Measurements from ENCODE around the gene HMGN4. TPM values are rescaled to one million over a fixed set of nuclear protein-coding genes. Genes with fewer than 3 reads are reported as not detected.

Gene HMGN4
- total RNA-seq, 1 experiment from 2014 or later = 73.8 TPM

GRCh38 chr6:26520237-26520849 is 17.8 kb upstream of the HMGN4 start:
- no peaks in the 10 kb centered on the region for H3K36me3 ChIP-seq (ENCODE audit: control insufficient read depth in 1 of 2, insufficient read depth in 2 of 2, low read length in 2 of 2)
- H3K9me2 ChIP-seq (ENCODE audit: insufficient read depth) = no peaks in the 10 kb centered on the region
- ATAC-seq = peak; percentile 59
- peaks cover 8 to 23% of the 10 kb centered on the region in 2 experiments; a peak in 3 of 4 replicates for H3K4me1 ChIP-seq (ENCODE audit: control insufficient read depth in 1 of 2, insufficient read depth in 2 of 2, low read length in 2 of 2)
- peak overlapping the region; percentile 22 to 37 for H3K4me3 ChIP-seq (replicated peaks in 1 of 2; ENCODE audit: low read depth in 1 of 2, low read length in 2 of 2)
- ChIA-PET CTCF (interaction anchor here (1.4 kb wide), 1 partner anchor 13 kb away, joined by 3 read pairs; no protein-coding TSS in a partner anchor), POLR2A (no interaction called here), RAD21 (ENCODE audit: low non-redundant PET in 1 of 2, low total read pairs in 2 of 2, uncharacterized antibody in 2 of 2, unreplicated experiment in 2 of 2) (no interaction called here)
- TSS peak; percentile 99 for BruUV-seq (replicated peaks)
- H3K27me3 ChIP-seq (ENCODE audit: insufficient read depth, low read length) = no peaks in the 10 kb centered on the region
- peak overlapping the region; percentile 66 for H3K9ac ChIP-seq (ENCODE audit: low read length)
- intact Hi-C loops (cut with micrococcal nuclease) = no loop called here
- no peak for DNase-seq (ENCODE audit: low read depth, low spot score)
- TF ChIP-seq POLR2AphosphoS5 (IDR thresholded peaks at IDR 0.05; ENCODE audit: low read depth, low read length) (peak; percentile 65; the same call in 1 of the 2 replicates), ZFX (IDR thresholded peaks at IDR 0.05) (peak; percentile 31; the same call in 1 of the 2 replicates), CBX3 (IDR thresholded peaks at IDR 0.05; ENCODE audit: low read depth) (no peak; the same call in 1 of the 2 replicates), FOSL1 (IDR thresholded peaks at IDR 0.05; ENCODE audit: low read depth) (no peak), POLR2A (IDR thresholded peaks at IDR 0.05; ENCODE audit: borderline replicate concordance, extremely low read depth, insufficient read depth, insufficient read length) (peak; percentile 70)
- TF ChIP-seq, protein P1, sequence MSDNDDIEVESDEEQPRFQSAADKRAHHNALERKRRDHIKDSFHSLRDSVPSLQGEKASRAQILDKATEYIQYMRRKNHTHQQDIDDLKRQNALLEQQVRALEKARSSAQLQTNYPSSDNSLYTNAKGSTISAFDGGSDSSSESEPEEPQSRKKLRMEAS (IDR thresholded peaks at IDR 0.05) = peak; percentile 89
- peak overlapping the region; percentile 74 for H3K4me2 ChIP-seq (ENCODE audit: low read length)
- H3K27ac ChIP-seq (ENCODE audit: low read depth, low read length) = peak overlapping the region; percentile 57
- H4K20me1 ChIP-seq (ENCODE audit: insufficient read depth) = no peaks in the 10 kb centered on the region
- no peaks in the 10 kb centered on the region for H3K9me3 ChIP-seq (ENCODE audit: control insufficient read depth in 1 of 2, insufficient read depth in 1 of 2, low read depth in 1 of 2, low read length in 2 of 2)
- peak overlapping the region; percentile 78 for H2AFZ ChIP-seq (ENCODE audit: low read depth, low read length, poor library complexity, severe bottlenecking)
- H3K79me2 ChIP-seq (ENCODE audit: insufficient read depth, low read length) = no peaks in the 10 kb centered on the region

- intact Hi-C loops (cut with micrococcal nuclease) = no loop called here
- RAD21 ChIA-PET (ENCODE audit: low non-redundant PET in 1 of 2, low total read pairs in 2 of 2, uncharacterized antibody in 2 of 2, unreplicated experiment in 2 of 2) = no interaction called here
- CTCF ChIA-PET = no interaction called here
- TF ChIP-seq POLR2A (IDR thresholded peaks at IDR 0.05; ENCODE audit: borderline replicate concordance, extremely low read depth, insufficient read depth, insufficient read length) (no peak), RAD21 (IDR thresholded peaks at IDR 0.05; ENCODE audit: low read depth) (no peak), YY1 (IDR thresholded peaks at IDR 0.05; ENCODE audit: extremely low read depth, insufficient replicate concordance, low read depth, low read length) (peak; percentile 33), ELF1 (IDR thresholded peaks at IDR 0.05; ENCODE audit: borderline replicate concordance, low read depth) (no peak), ZFX (IDR thresholded peaks at IDR 0.05) (no peak), CBX3 (IDR thresholded peaks at IDR 0.05; ENCODE audit: low read depth) (peak; percentile 27; the same call in 1 of the 2 replicates), CTCF (IDR thresholded peaks at IDR 0.05 in 2 of 3, conservative IDR thresholded peaks at IDR 0.05 in 1 of 3; ENCODE audit: borderline replicate concordance in 1 of 3, insufficient read depth in 1 of 3, low read depth in 2 of 3, low read length in 2 of 3) (no peak), TCF7L2 (IDR thresholded peaks at IDR 0.05; ENCODE audit: borderline replicate concordance, extremely low read depth, insufficient read depth, insufficient read length) (no peak), FOSL1 (IDR thresholded peaks at IDR 0.05; ENCODE audit: low read depth) (no peak), SIN3A (IDR thresholded peaks at IDR 0.05; ENCODE audit: low read depth) (no peak)
Measured at GRCh38 chr6:26520850-26521599, 17.1 kb upstream of the HMGN4 start.

More at GRCh38 chr6:26520850-26521599, 17.1 kb upstream of the HMGN4 start:
- Histone ChIP-seq H3K4me3 (replicated peaks in 1 of 2; ENCODE audit: low read depth in 1 of 2, low read length in 2 of 2) (peak overlapping the region in 1 of 2 experiments; percentile 26; a peak in 2 of 4 replicates), H3K9ac (ENCODE audit: low read length) (no peak overlapping the region), H3K27ac (ENCODE audit: low read depth, low read length) (no peak overlapping the region), H2AFZ (ENCODE audit: low read depth, low read length, poor library complexity, severe bottlenecking) (peak overlapping the region; percentile 38), H4K20me1 (ENCODE audit: insufficient read depth) (no peaks in the 10 kb centered on the region), H3K9me3 (ENCODE audit: control insufficient read depth in 1 of 2, insufficient read depth in 1 of 2, low read depth in 1 of 2, low read length in 2 of 2) (no peaks in the 10 kb centered on the region), H3K27me3 (ENCODE audit: insufficient read depth, low read length) (no peaks in the 10 kb centered on the region), H3K4me1 (ENCODE audit: control insufficient read depth in 1 of 2, insufficient read depth in 2 of 2, low read length in 2 of 2) (peaks cover 8 to 23% of the 10 kb centered on the region in 2 experiments; a peak in 3 of 4 replicates), H3K9me2 (ENCODE audit: insufficient read depth) (no peaks in the 10 kb centered on the region), H3K4me2 (ENCODE audit: low read length) (peak overlapping the region; percentile 38; the same call in 1 of the 2 replicates), H3K79me2 (ENCODE audit: insufficient read depth, low read length) (no peaks in the 10 kb centered on the region), H3K36me3 (ENCODE audit: control insufficient read depth in 1 of 2, insufficient read depth in 2 of 2, low read length in 2 of 2) (no peaks in the 10 kb centered on the region)
- POLR2A ChIA-PET = no interaction called here
- no TSS peak for BruUV-seq (replicated peaks)
- ATAC-seq = peak; percentile 91
- DNase-seq (ENCODE audit: low read depth, low spot score) = peak; percentile 63

Measured in HCT116 (cell line).